Upper lobe of right lung (tissue), 1 donor: ENCODE measurements around the gene ZNF605. TPM values are rescaled to one million over a fixed set of nuclear protein-coding genes. Genes with fewer than 3 reads are reported as not detected.

Experiments used
- ATAC-seq: fragments of 200-7000 bp; cut with Tn5 transposase; one replicate; pipeline ENCODE4 v1.9.1; 2020; ENCODE audit warnings: mild to moderate bottlenecking, moderate library complexity
- DNase-seq: peaks from one replicate; pipeline ENCODE4 v3.0.0-alpha.2; 2020
- H3K27ac ChIP-seq: fragments of 200-600 bp; one replicate; pipeline ENCODE4 v1.8.0; 2022
- H3K27me3 ChIP-seq: fragments of 200-600 bp; one replicate; pipeline ENCODE4 v1.8.0; 2022; ENCODE audit warnings: mild to moderate bottlenecking
- H3K36me3 ChIP-seq: fragments of 200-600 bp; one replicate; pipeline ENCODE4 v1.8.0; 2022
- H3K4me1 ChIP-seq: fragments of 200-600 bp; one replicate; pipeline ENCODE4 v1.8.0; 2022
- H3K4me3 ChIP-seq: fragments of 200-600 bp; one replicate; pipeline ENCODE4 v1.8.0; 2022; ENCODE audit warnings: mild to moderate bottlenecking
- H3K9me3 ChIP-seq: fragments of 200-600 bp; one replicate; pipeline ENCODE4 v1.8.0; 2022
- intact Hi-C: fragments of 100-400 bp; cut with DNase I; formaldehyde crosslinking; loops from one replicate; pipeline ENCODE4 v1.11.0; 2022
- total RNA-seq: library from RNA; stranded (reverse); fragmentation: NEBNext Ultra II Directional; extraction: Animal tissue kit (Norgen Biotek cat#: 25700); gene quantifications from one replicate; pipeline ENCODE4 v1.2.1, GENCODE V29; 2021
- TF ChIP-seq, protein P1 (sequence below): fragments of 200-600 bp; IDR thresholded peaks from one replicate; pipeline ENCODE4 v1.8.0; 2022; ENCODE audit warnings: antibody characterized with exemption
- donor health status: DM: no; HTN: yes; CAD: no; lungs with severe emphysema.

ZNF605 gene
- total RNA-seq, 1 donor from 2014 or later, result 13.4 TPM

GRCh38 chr12:132951649-132952048, 4.5 kb downstream of the ZNF605 start:
- H3K9me3 ChIP-seq, result peaks cover 27% of the 10 kb centered on the region

GRCh38 chr12:132950844-132951535, 5.1 kb downstream of the ZNF605 start:
- intact Hi-C loops, result no loop called here
- Histone ChIP-seq H3K36me3 (peaks cover under 1% of the 10 kb centered on the region), H3K4me1 (peaks cover 9% of the 10 kb centered on the region), H3K27me3 (no peaks in the 10 kb centered on the region), H3K9me3 (peaks cover 33% of the 10 kb centered on the region), H3K4me3 (no peak overlapping the region), H3K27ac (no peak overlapping the region)
- ATAC-seq (no peak), DNase-seq (no peak)
- TF ChIP-seq, protein P1, sequence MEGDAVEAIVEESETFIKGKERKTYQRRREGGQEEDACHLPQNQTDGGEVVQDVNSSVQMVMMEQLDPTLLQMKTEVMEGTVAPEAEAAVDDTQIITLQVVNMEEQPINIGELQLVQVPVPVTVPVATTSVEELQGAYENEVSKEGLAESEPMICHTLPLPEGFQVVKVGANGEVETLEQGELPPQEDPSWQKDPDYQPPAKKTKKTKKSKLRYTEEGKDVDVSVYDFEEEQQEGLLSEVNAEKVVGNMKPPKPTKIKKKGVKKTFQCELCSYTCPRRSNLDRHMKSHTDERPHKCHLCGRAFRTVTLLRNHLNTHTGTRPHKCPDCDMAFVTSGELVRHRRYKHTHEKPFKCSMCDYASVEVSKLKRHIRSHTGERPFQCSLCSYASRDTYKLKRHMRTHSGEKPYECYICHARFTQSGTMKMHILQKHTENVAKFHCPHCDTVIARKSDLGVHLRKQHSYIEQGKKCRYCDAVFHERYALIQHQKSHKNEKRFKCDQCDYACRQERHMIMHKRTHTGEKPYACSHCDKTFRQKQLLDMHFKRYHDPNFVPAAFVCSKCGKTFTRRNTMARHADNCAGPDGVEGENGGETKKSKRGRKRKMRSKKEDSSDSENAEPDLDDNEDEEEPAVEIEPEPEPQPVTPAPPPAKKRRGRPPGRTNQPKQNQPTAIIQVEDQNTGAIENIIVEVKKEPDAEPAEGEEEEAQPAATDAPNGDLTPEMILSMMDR, result no peak

More at GRCh38 chr12:132951649-132952048, 4.5 kb downstream of the ZNF605 start:
- Histone ChIP-seq H3K36me3 (no peaks in the 10 kb centered on the region), H3K27ac (no peak overlapping the region), H3K27me3 (no peaks in the 10 kb centered on the region), H3K4me1 (peaks cover 9% of the 10 kb centered on the region), H3K4me3 (no peak overlapping the region)
- intact Hi-C loops, result no loop called here
- no peak for DNase-seq
- TF ChIP-seq, protein P1, result no peak
- ATAC-seq, result no peak

- Histone ChIP-seq H3K9me3 (peaks cover 38% of the 10 kb centered on the region), H3K27ac (no peak overlapping the region), H3K4me3 (no peak overlapping the region), H3K27me3 (no peaks in the 10 kb centered on the region), H3K4me1 (peaks cover 7% of the 10 kb centered on the region), H3K36me3 (peaks cover 9% of the 10 kb centered on the region)
- intact Hi-C loops, result no loop called here
- ATAC-seq, result no peak
- TF ChIP-seq, protein P1, result no peak
- DNase-seq, result no peak
Observed at GRCh38 chr12:132949936-132950837, 5.9 kb downstream of the ZNF605 start.

DNA sequence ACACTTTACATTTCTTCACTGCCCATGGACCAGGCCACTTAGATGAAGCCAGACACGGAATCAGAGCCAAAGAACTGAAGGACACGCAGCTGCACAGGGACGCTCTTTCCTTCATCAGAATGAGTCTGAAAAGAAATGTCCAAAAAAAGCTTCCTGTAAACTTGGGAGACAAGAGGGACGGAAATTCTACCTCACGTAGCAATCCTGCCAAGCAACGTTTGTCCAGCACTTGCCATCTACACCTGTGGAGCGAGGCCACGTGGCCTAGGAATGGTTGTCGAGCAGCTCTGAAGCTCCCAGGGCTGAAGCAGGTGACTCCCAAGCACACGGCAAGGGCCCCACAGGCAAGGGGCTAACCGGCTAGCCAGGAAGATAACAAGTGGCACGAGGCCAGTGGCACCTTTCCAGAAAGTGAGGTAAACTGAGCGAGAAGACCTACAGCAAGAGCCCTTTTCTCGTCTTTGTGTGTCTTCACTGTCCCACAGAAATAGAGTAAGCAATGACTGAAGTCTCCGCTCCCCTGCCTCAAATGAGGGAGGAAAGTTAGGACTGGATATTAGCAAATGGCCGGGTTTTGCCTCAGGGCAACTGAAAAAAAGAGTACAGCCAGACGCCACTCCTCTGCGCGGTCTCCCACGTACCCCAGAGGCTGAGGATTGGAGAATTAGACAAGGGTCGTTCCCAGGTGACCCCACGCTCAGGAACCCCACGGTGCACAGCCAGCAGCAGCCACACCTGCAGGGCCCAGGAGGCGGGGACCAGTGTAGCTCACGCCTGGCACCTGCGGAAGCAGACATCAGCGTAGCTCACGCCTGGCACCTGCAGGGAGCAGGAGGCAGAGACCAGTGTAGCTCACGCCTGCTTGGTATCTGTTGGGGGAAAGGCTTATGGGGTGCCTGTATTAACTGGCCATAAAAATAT, 7.7 kb downstream of the ZNF605 start:
- no peak for ATAC-seq
- H3K4me3 ChIP-seq, result no peak overlapping the region
- peaks cover 48% of the 10 kb centered on the region for H3K9me3 ChIP-seq
- TF ChIP-seq, protein P1, result no peak
- H3K36me3 ChIP-seq, result peaks cover 26% of the 10 kb centered on the region
- no peaks in the 10 kb centered on the region for H3K27me3 ChIP-seq
- DNase-seq, result no peak
- intact Hi-C loops, result no loop called here
- no peaks in the 10 kb centered on the region for H3K4me1 ChIP-seq
- no peak overlapping the region for H3K27ac ChIP-seq

DNA sequence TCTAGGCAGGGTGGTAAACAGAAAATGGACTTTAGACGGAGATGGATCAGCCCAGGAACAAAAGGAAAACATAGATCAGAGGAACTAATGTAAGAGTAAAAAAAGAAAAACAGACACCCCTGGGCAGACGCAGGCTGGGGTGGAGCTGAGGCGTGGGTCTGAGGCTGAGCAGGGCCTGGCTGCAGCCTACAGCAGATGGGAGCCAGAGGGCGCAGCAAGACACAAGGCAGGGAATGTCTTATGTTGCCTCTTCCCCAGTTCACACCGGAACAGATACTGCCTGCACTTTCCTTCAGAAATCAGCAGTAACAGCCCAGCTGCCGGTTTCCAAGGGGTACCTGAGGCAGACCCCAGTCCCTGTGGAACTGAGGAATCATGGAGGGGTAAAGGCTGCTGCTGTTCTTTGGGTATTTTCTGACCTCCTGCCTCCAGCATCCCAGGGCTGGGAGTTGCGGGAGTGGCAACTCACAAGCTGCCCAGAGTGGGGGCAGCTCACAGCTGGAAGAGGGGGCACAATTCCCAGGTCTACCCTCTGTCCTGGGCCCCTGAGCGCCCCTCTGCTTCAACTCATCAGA, 9.8 kb downstream of the ZNF605 start:
- no peak for DNase-seq
- H3K27me3 ChIP-seq, result no peaks in the 10 kb centered on the region
- H3K4me3 ChIP-seq, result no peak overlapping the region
- intact Hi-C loops, result no loop called here
- no peak overlapping the region for H3K27ac ChIP-seq
- peaks cover 42% of the 10 kb centered on the region for H3K36me3 ChIP-seq
- ATAC-seq, result no peak
- no peaks in the 10 kb centered on the region for H3K4me1 ChIP-seq
- peaks cover 66% of the 10 kb centered on the region for H3K9me3 ChIP-seq
- TF ChIP-seq, protein P1, result no peak
